GM21423 (cell line): ENCODE data around the gene MIA.
"Not testable (repeated sequence)": the region's sequence is repeated elsewhere in the genome, so short reads cannot be mapped to it uniquely, and the experiment has no call there.

Source experiments
- ATAC-seq: cut with Tn5 transposase; IDR thresholded peaks from one replicate; pipeline ENCODE4 v1.9.1; 2021; ENCODE audit warnings: mild to moderate bottlenecking, moderate library complexity; ENCODE audit not compliant: unreplicated experiment

The MIA gene

GRCh38 chr19:40774916-40775631 lies at the start of gene MIA:
TSS of gene MIA (plus strand) at chr19:40775521. CDS start at chr19:40775543, 22 bp downstream.
- no peak for ATAC-seq

GRCh38 chr19:40726279-40726678 lies 49.0 kb upstream of the MIA start:
- no peak for ATAC-seq

- not testable (repeated sequence) for ATAC-seq
Observed at GRCh38 chr19:40730065-40730464, 45.3 kb upstream of the MIA start.

- not testable (repeated sequence) for ATAC-seq
Observed at GRCh38 chr19:40732304-40732703, 43.0 kb upstream of the MIA start.

GRCh38 chr19:40733149-40733548 lies 42.2 kb upstream of the MIA start:
- ATAC-seq, result no peak

- no peak for ATAC-seq
Observed at GRCh38 chr19:40735013-40735771, 40.1 kb upstream of the MIA start.

- no peak for ATAC-seq
Observed at GRCh38 chr19:40736661-40737060, 38.7 kb upstream of the MIA start.

- ATAC-seq, result no peak
Observed at GRCh38 chr19:40737102-40737644, 38.1 kb upstream of the MIA start.

DNA sequence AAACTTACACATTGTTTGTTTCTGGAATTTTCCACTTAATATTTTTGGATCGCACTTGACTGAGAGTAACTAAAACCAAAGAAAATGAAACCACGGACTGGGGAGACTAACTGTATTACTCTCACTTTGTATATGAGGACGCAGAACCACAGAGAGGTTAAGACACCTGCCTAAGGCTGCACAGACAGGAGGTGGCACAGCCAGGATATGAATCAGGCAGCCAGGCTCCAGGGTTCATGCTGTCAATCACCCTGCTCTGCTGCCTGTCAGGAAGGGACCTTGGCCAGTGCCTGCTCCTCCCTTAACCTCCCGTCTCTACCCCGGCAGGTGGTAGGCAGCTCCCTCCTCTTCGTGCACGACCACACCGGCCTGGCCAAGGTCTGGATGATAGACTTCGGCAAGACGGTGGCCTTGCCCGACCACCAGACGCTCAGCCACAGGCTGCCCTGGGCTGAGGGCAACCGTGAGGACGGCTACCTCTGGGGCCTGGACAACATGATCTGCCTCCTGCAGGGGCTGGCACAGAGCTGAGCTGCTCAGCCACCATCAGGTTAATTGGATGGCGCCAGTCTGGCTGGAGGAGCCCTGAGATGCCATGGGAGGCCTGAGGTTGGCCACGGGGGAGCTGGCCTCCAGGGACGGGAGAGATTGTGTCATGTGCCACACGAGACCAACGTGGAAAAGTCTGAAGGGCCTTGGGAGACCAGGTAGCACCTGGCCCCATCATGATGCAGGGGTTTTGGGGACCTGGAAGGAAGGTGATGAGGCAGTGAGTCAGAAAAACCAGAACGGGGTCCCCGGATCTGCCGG lies 36.1 kb upstream of the MIA start:
- ATAC-seq, result no peak

- no peak for ATAC-seq
Observed at GRCh38 chr19:40739871-40740703, 35.2 kb upstream of the MIA start.

DNA sequence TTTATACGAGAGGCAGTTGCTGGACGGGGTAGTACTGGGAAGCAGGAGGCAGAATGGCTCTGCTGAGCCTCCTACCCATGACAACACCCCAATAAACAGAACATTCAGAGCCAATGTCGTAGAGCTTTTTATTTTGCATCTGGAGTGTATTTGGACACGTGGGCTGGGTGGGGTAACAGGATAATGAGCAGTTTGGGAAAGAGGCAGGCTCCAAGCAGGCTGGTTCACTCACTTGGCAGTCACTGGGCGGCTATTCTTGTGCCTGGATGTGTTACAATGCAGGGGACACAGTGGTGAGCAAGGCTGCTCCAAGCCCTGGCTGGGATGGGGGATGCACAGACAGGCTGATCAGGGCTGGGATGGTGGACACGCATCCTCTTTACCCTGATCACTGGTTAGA lies 34.6 kb upstream of the MIA start:
- ATAC-seq, result no peak

GRCh38 chr19:40741527-40742390 lies 33.6 kb upstream of the MIA start:
- no peak for ATAC-seq

GRCh38 chr19:40742477-40742876 lies 32.8 kb upstream of the MIA start:
- no peak for ATAC-seq

- no peak for ATAC-seq
Observed at GRCh38 chr19:40742886-40743285, 32.4 kb upstream of the MIA start.

GRCh38 chr19:40743926-40744325 lies 31.4 kb upstream of the MIA start:
- no peak for ATAC-seq

GRCh38 chr19:40744554-40745401 lies 30.5 kb upstream of the MIA start:
- no peak for ATAC-seq

- ATAC-seq, result no peak
Observed at GRCh38 chr19:40745402-40745780, 29.9 kb upstream of the MIA start.

DNA sequence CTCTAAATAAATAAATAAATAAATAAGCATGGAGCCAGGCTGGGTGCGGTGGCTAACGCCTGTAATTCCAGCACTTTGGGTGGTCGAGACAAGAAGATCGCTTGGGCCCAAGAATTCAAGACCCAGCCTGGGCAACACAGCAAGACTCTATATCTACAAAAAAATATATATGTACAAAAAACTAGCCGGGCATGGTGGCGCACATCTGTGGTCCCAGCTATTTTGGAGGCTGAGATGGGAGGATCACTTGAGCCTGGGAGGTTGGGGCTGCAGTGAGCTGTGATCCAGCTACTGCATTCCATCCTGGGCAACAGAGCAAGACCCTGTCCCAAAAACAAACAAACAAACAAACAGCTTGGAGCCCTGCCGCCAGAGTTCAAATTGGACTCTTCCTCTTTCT lies 27.8 kb upstream of the MIA start:
- ATAC-seq, result no peak
